HG02571 (cell line): Measurements from ENCODE around the gene CAVIN3.

Source experiments
- ATAC-seq: cut with Tn5 transposase; IDR thresholded peaks from one replicate; pipeline ENCODE4 v1.9.1; 2021; ENCODE audit warnings: mild to moderate bottlenecking, moderate library complexity; ENCODE audit not compliant: unreplicated experiment

CAVIN3 gene

DNA sequence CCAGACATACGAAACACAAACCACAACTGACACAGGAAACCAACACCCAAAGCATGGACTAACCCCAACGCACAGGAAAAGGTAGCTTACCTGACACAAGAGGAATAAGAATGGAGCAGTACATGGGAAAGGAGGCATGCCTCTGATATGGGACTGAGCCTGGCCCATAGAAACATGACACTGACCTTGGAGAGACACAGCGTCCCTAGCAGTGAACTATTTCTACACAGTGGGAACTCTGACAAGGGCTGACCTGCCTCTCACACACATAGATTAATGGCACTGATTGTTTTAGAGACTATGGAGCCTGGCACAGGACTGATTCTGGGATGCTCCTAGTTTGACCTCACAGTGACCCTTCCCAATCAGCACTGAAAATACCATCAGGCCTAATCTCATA, 48.7 kb downstream of the CAVIN3 start:
- ATAC-seq = no peak

DNA sequence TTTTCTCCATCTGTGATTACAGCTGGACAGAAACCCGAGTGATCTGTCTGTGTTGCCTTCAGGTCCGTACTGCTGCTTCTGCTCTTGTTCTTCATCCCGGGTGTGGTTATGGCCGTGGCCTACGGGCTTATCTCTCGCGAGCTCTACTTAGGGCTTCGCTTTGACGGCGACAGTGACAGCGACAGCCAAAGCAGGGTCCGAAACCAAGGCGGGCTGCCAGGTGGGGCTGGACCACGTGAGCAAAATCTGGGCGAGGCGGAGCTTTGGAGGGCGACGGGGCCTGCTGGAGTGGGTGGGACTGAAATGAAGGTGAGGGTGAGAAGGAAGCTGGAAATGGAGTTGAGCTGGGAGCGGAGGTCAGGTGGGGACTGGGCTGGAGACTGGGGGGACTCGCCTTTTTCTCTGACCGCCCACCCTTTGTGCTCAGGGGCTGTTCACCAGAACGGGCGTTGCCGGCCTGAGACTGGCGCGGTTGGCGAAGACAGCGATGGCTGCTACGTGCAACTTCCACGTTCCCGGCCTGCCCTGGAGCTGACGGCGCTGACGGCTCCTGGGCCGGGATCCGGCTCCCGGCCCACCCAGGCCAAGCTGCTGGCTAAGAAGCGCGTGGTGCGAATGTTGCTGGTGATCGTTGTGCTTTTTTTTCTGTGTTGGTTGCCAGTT, 49.6 kb downstream of the CAVIN3 start:
- ATAC-seq = no peak

DNA sequence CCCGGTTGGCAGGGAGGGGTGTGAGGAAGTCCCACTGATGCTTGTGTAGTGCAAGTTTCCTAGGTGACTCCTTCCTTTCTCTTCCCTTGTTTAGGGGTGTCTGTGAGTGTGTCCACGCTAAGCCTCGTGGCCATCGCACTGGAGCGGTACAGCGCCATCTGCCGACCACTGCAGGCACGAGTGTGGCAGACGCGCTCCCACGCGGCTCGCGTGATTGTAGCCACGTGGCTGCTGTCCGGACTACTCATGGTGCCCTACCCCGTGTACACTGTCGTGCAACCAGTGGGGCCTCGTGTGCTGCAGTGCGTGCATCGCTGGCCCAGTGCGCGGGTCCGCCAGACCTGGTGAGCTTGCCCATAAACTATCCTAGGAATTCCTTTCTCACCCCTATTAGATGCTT, 50.3 kb downstream of the CAVIN3 start:
- no peak for ATAC-seq
